ENCODE data around the gene CCND3.

CCND3 gene

DNA sequence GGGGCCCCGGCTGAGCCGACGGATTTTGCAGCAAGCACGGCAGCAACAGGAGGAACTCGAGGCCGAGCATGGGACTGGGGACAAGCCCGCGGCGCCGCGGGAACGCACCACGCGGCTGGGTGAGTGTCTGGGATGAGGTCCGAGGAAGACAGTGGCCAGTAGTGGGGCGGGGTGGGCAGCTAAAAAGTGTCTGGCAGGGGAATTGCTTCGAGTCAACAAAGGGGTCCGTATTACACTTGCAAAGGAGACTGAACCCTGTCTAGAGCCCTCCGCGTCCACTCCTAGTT, 20.0 kb downstream of the CCND3 start:
- no peak for DNase-seq (ENCODE audit: low read depth in 2 of 2)

DNA sequence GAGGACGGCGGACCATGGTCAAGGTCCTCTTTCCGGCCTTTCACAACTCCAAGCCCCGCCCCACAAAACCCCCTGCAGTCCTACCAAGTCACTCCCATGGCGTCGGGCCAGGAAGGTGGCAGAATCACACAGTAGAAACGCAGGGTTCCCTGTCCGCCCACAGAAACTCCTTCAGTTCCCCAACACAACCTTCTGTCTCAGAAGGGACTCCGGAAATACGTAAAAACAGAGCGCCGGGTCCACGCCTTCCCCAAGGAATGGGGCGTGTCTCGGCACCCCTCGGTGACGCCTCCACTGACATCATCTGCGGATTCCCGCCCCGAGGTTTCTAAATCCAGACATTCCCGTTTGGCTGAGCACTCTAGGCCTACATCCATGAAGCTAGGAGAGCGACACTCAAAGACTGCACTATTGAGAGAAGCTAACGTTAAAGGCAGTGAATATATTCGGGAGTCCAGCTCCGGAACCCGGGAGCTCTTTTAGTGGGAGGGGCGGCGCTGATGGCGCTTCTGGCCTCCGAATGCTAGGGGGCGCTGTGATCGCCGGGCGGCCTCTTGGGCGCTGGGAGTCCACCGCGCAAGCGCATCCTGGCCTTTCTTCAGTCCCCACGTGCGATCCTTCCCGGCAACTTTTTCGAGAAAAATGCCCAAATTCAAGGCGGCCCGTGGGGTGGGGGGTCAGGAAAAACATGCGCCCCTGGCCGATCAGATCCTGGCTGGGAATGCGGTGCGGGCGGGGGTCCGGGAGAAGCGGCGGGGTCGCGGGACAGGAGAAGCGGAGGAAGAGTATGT, 20.5 kb downstream of the CCND3 start, which contains the start of the genes BYSL and MED20:
TSS of gene BYSL (plus strand) at position 579 of the 791 bp plus-strand sequence. CDS start at position 643, 64 bp downstream.
TSS of gene MED20 (minus strand) at position 219 of the 791 bp plus-strand sequence. CDS start at position 98, 121 bp downstream.
- peak; percentile 91 to 95 for DNase-seq (ENCODE audit: low read depth in 2 of 2)

DNA sequence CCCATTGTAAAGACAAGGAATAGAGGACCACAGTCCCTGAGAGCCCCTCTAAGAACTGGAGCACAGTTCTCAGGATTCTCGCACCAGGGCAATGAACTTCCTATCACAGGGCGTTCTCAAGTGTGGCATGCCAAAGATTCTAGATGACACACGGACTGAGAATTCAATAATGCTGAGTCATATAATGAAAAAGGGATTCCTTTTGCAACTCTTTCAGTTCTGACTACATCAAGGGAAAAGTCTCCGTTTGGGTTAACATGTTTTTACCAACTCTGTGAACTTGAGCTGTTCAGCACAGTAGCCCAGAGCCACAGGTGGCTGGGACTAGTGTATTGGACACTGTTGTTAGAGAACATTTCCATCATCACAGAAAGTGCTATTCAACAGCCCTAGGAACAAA, 24.1 kb downstream of the CCND3 start:
- no peak for DNase-seq (ENCODE audit: low read depth in 2 of 2)

DNA sequence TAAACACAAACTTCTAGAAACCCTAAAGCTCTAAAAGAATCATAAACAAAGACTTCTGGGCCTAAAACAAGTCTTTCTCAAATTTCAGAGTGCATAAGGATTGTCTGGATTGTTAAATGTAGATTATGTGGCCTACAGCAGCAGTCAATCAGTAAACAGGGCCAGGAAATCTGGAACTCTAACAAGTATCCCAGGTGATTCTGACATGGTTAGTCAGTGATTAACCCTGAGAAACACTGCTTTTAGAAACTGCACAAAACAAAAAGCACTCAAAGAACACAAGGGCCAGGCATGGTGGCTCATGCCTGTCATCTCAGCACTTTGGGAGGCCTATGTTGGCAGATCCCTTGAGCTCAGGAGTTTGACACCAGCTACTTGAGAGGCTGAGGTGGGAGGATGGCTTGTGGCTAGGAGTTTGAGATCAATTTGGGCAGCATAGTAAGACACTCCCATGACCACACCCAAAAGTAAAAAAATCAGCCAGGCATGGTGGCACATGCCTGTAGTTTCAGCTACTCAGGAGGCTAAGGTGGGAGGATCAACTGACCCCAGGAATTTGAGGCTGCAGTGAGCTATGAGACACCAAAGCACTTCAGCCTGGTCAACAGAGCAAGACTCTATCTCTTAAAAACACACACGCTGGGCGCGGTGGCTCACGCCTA, 26.6 kb downstream of the CCND3 start:
- no peak for DNase-seq (ENCODE audit: low read depth in 2 of 2)

DNA sequence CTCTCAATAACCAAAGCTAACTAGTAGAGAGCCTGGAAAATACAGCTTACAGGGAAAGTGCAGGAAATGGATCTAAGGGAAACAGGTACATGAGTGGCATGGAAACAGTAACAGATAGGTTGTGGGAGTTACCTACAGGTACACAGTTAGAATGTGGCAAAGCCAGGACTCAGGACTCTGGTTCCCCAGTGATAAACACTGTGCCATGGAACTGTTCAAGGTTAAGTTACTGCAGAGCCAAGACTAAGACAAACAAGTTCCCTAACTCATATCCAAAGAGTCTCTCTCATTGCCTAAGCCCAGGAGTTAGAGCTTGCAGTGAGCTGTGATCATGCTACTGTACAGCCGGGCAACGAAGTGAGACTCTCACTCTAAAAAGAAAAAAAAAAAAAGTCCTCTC, 27.3 kb downstream of the CCND3 start:
- DNase-seq (ENCODE audit: low read depth in 2 of 2), result no peak

DNA sequence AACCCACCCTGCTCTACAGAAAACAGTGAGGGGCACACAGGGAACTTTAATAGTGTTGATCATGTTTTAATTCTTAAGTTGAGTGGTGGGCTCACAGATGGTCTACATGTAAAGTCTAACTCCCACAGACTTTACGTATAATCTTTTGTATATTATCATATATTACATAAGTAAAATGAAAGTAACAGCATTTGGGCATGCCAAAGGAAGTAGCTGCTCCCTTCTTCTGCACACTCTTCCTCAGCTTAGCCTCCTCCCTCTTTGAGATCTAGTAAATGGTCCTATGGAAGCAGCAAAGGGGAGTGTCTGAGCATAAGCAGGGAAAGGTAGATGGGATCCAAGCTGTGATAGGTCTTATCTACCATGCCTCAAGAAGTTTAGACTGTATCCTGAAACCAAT, 31.9 kb downstream of the CCND3 start:
- no peak for DNase-seq (ENCODE audit: low read depth in 2 of 2)

DNA sequence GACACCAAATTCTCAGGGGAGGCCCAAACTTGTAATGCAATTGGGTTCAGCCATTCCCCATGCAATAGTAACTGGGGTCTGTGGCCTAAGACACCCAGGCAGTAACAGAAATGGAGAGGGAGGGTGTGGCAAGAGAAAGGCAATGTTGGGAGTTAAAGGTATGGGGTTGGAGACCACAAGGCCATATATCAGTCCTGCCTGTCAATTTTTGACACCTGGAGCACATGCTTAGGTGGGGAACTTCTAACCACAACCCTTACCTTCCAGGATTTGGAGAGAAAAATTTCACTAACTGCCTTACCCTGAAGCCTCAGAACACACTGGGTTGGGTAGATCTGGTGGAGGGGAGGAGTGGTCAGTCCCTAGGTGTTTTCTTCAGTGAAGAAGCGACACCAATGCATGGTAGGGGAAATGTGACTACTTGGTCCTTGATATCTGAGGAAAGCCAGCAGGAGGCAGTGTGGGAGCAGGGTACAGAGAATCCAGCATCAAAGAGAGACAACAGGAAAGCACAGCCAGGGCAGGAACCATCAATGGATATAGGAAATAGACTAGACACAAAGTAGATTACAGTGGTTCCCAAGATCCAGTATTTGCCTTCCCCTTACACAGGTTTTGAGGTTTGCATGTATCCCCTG, 39.6 kb downstream of the CCND3 start:
- DNase-seq (ENCODE audit: low read depth in 2 of 2), result peak in 1 of 2 donors; percentile 24

DNA sequence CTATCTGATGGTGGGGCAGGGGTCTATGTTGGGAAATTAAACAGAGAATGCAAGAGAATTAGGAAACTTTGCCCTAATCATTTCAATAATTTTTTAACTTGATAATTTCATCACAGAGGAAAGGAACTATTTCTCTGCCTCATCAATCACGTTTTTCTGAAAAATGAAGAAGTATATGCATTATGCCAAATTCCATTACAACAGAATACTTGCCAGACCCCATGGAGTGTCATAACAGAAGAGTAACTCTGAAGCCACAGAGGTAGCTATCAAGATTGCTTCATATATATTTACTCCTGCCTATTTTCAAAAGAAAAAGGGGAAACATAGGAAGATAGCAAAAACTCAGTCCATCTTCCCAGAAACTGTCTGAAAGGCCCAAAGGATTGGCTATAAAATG, 40.7 kb downstream of the CCND3 start:
- no peak for DNase-seq (ENCODE audit: low read depth in 2 of 2)

DNA sequence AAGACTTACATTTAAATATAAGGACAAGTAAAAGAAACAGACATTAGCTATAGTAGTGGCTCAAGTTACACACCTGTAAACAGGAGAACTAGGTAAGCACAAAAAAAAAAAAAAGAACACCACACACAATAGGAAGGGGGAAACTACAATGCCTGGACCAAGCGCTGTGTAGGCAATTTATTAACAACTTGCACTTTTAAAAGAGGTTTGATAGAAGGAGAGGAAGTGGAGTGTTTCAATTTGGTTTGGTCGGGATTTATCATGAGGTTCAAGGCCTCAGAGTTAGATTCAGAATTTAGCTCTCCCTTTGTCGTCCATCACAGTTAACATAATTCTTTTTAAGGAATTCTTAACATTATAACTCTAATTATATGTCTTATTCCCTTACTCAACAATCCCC, 45.3 kb downstream of the CCND3 start:
- no peak for DNase-seq (ENCODE audit: low read depth in 2 of 2)

DNA sequence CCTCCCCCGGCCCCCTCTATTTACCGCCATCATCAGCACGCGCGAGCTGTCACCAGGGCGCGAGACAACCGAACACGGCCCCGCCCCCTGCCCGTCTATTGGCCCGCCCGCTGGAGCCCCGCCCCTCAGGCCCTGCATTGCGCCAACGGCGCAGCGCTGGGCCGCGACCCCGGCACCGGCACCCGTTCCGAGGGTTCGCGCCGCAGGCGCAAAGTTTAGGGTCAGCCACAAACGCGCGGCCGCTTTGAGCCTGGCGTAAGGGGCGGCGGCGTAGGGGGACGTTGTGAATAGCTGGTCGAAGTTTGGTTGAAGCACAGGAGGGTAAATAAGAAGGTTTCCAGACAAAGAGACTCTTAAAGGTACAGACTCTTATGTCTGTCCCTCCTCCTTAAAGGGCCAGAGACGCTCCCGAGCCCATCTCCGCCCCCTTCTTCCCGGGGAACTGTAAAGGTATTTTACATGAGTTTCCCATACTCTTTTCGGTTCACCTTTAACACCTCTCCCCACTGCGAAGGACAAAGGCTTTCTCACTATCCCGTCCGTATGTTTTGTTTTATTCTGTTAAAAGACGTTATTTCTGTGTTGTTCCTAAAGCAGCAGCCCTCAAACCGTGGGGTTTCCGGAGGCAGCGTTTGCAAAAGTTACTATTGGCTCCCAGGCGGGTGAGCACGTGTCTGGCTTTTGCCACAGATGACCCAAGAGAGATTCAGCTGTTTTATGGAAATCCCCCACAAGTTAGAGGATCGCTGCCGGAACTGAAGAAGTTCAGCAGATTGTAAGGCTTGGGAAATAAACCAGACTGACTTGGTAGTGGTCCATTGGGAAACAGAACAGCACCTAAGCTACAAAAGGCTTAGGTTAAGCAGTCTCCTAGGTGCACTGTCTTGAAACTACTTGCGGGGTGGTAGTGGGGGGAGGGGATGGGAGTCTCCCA, 46.0 kb downstream of the CCND3 start, which contains the start of gene USP49:
TSS of gene USP49 (minus strand) at position 76 of the 934 bp plus-strand sequence. CDS start 88,392 bp downstream, outside the sequence.
- peak; percentile 85 for DNase-seq (ENCODE audit: low read depth in 2 of 2)

DNA sequence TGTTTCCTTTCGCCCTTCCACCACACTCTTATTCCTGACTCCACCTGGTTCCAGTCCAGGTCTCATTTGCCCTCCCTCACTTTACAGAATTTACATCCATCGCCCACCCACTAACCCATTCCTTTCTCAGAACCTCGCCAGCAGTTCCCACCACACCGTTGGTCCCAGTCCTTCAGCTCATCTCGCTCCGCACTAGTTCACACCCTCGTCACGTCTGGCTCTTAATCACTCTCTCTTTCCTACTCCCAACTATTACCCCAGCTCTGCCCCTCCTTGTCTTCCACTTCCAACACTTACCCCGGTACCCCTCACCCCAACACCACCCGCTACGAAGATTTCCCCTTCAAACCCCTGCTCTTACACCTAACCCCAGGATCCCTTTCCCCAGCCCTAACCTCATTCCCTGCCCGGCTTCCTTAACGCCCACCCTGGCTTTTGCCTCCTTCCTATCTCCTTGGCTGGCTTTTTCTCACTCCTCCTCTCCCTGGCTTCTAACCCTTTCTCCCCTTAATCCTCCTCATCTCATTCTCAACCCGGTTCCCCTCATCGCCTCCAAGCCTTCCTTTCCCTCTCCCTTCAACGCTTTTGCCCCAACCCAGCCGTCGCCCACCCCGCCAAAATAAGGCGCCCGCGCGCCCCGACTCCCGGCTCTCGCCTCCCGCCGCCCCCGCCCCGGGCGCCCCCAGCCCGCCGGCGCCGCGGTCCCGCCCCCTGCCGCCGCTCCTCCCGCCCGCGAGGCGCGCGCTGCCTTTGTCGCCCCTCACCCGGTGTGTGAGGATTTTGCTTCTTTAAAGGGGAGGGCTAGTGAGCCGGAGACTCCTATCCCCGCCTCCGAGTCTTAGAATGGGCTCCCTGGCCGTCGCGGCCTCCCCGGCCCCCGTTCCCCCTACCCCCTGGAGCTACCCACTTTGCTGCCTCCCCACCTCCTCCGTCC, 47.0 kb downstream of the CCND3 start:
- no peak for DNase-seq (ENCODE audit: low read depth in 2 of 2)

DNA sequence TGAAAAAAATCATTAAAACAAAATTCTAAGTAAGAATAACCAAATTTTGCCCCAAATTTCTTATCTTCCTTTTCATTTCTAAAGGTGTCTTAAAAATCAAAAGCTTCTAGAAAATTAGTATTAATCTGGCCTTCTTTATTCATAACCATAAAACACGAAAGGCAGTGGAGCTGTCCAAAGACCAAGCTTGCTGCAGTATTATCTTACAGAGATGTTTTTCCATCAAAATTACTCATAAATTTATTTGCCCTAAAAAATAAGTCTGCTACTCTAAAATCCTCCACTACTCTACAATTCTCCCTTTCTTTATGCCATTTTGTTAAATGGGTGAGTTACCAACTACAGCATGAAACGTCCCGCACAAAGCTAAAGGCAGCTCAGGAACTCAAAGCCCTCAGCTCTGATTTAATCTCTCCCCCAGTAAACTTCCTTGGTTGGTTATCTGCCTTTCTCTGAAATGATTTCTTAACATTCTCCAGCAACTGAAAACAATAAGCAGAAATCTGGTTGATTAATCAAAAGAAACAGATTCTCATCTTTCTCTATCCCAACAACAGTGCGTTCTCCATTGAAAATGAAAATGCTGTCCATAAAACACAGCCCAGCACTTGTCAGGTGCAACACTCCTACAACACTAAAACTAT, 48.6 kb downstream of the CCND3 start:
- DNase-seq (ENCODE audit: low read depth in 2 of 2), result no peak

DNA sequence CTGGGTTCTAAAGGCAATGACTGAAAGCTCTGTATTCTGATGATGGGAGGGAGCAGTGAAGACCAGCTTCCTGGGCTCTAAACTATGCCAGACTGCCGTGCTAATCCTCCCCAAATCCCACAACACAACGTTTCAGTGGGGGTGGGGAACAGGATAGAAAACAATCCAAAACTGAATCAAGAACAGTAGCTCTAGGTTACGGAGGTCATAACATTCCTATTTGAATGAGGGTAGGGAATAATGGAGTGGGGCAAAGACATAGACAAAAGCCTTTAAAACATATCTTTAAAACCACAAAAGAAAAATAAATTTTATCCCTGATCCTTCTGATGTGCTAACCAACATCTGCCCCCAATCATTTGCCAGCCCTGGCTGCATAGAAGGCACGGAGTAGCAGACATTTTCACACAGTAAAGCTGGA, 54.3 kb downstream of the CCND3 start:
- no peak for DNase-seq (ENCODE audit: low read depth in 2 of 2)

DNA sequence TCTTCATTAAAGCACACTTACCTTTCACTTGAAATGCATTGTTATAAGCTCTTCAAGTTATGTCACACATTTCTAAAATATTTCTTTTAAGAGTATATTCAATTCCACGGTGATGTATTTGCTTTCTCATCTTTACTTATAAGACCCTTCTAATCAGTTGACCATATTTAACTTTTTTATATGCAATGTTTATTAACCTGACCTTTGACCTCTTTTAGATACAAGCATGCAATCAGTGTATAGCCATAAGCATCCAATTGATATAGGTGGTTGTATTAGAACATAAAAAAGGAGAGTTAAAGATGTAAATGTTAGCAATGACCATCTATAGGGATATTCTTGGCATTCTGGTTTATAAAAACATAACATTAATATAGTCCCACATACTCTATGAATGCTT, 55.7 kb downstream of the CCND3 start:
- DNase-seq (ENCODE audit: low read depth in 2 of 2), result no peak

DNA sequence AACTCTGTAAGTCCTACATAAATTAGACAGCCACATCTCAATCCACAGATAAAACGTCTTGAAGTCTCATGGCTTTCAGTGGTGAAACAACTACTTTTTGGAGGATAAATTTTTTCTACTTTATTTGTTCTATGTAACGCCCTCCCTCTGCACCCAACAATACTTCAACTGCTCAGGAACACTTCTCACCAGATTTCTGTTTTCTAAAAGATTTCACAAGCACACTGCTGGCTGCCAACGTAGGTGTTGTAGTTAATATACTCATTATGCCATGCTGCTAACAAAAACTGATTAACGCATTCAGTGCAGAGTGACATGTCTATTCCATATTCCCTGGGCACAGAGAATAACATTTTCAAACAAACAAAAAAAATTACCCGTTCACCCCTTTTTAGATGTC, 56.7 kb downstream of the CCND3 start:
- no peak for DNase-seq (ENCODE audit: low read depth in 2 of 2)

Data from stimulated activated CD8-positive, alpha-beta memory T cell treated with anti-CD3 and anti-CD28 coated beads, Interleukin-7, amount 100 ng/mL, for 1 hour (primary cell).